Activated gamma-delta T cell treated with Interleukin-2 at 50 U/mL for 16 hours (primary cell): ENCODE data around the gene IGF2BP2.

ENCODE experiments used
- DNase-seq: peaks from one replicate; pipeline ENCODE4 v3.0.0-alpha.2; 2020

Gene IGF2BP2

DNA sequence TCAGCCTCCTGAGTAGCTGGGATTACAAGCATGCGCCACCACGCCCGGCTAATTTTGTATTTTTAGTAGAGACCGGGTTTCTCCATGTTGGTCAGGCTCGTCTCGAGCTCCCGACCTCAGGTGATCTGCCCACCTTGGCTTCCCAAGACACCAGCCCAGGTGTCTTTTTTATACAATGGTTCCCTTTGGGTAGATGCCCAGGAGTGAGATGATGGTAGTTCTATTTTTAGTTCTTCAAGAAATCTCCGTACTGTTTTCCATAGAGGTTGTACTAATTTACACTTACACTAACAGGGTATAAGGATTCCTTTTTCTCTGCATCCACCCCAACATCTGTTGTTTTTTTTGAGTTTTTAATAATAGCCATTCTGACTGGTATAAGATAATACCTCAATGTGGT, 94.3 kb downstream of the IGF2BP2 start:
- DNase-seq: no peak

DNA sequence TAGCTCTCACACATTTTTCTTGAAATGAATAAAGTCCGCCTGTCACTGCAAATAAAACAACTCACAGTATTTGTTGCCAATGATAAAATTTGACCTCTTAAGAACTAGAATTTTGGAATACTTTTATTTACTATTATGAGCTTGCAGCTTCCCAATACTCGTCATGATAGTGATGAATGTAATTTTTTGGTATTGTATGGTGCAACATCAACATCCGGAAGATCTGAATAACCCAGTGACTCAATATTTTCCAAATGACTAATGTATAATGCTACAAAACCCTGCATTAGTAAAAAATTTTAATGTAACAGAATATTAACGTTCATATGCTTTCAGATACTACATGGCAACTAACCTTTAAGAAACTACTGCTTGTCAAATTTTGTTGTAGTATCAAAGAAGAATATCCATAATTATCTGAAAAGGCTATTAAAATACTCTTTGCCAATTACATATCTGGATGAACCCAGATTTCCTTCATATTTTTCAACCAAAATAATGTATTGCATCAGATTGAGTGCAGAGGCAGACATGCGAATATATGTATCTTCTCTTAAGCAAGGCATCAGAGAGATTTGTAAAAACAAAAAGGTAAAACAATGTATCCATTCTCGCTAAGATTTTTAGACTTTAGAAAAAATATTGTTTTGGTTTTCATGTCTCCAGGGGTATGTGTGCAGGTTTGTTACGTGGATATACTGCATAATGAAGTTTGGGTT, 95.3 kb downstream of the IGF2BP2 start:
- DNase-seq: no peak

DNA sequence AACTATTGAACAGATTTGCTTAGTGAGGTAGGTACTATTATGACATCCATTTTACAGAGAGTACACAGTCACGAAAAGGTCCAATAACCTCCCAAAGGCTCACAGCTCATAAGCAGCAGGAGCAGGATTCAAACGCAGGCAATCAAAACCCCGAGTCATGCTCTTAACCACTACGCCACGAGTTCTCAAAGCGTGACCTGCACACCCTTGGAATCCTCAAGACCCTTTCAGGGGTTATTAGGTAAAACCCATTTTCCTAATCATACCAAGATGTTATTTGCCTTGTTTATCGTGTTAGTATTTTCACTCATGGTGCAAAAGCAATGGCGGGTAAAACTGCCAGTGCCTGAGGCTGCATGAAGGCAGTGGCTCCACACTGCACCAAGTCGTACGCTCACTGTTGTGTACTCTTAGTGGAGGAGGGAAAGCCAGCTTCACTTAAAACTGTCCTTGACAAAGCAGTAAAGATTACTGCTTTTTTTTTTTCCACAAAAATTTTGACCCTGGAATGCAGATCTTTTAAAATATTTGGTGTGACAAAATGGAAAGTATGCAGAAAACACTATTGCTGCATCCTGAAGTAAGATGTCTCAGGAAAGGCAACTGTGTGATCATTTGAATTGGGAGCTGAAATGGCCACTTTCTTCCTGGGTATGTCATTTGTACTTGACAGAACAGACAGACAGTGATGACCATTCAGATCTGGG, 96.1 kb downstream of the IGF2BP2 start:
- DNase-seq: no peak

GRCh38 chr3:185727873-185728272, 97.0 kb downstream of the IGF2BP2 start:
- no peak for DNase-seq

DNA sequence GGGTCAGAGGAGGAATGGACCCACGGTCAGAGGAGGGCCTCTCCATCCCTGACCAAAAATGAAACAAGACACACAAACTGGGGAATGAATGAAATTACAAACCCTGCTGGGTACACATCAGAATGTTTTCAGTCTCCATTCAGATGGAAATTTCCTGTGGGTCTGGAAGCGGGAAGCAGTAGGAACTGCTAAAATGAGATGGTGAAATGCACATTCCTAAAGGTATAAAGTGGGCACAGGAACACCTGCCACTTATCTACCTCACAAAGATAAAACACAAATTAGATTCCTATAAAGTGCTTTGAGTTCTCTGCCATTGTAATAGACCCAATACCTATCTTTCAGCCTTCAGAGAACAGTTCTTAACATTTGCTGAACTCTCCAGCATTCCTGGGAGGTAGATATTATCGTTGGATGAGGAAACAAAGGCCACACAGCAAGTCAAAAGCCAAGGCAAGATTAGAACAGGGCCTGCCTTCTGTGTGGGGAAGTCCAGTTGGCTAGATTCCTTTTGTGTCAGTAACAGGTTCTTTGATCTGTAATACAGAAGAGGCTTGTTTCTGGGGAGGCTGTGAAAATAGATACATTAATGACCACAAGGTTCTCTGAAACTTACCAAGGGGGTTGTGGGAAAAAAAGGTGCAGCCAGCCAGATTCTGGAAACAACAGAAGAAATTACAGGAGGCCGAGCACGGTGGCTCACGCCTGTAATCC, 98.4 kb downstream of the IGF2BP2 start:
- DNase-seq: no peak

DNA sequence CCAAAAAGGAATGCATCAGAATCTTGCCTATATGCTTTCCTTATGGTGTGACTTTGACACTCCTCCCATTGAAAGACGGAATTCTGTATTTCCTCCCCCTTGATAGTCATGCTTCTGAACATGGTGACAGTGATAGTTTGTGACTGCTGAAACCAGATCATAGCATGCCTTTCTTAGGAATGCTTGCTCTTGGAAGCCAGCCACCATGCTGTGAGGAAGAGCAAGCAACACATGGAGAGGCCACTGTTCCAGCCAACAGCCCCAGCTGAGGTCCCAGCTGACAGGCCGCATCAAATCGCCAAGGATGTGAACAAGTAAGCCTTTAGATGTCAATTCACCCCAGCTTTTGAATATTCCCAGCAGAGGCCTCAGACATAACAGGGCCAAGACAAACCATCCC, 100.1 kb downstream of the IGF2BP2 start:
- no peak for DNase-seq

DNA sequence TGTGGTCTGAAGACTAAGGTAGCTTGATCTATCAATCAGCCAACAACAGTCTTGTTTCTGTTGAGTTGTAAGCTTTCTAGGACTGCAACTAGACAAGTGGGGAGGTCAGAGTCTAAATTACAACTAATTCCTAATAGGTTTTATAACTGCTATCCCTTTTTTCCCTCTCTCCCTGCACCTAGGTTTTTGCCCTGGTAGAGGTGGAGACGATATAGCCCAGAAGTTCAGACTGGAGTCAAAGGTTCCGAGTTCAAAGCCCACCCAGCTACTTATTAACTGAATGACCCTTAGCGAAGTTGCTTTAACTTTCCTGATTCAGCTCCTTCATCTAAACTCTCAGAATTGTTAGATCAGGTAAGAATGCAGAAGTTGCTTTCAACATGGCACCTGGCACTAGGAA, 100.6 kb downstream of the IGF2BP2 start:
- no peak for DNase-seq

DNA sequence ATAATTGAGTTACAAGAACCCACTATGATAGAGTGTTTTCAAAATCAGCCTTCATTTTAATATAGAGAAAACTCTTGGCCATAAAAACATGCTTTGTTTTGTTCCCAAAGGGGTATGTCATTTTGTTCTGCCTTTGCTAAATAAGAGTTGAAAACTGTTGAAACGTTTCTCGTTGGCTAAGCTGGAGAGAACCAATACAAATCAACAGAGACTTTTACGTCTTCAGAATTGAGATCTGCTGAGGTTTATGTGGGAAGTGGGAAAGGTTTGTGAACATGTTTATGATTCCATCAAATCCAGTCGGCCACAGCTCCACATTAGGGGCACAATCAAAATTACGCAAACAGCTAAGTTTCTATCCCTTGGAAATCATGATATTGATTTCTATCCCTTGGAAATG, 102.0 kb downstream of the IGF2BP2 start:
- DNase-seq: no peak

DNA sequence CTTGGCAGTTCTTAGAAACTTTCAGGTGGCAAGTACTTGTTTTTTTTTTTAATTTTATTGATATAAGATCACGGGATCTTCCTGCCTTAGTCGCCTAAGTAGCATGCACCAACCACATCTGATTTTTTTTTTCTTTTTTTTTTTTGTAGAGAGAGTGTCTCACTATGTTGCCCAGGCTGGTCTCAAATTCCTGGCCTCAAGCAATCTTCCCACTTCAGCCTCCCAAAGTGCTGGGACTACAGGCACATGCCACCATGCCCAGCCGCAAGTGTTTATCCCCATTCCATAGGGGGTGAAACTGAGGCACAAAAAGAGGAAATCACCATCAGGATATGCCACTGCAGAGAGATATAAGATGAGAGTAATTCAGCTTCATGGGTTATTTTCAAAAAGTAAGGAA, 102.9 kb downstream of the IGF2BP2 start:
- DNase-seq: no peak

- no peak for DNase-seq
Measured at GRCh38 chr3:185720326-185720725, 104.5 kb downstream of the IGF2BP2 start.

GRCh38 chr3:185718736-185719593, 105.9 kb downstream of the IGF2BP2 start:
- no peak for DNase-seq

GRCh38 chr3:185717627-185718402, 107.0 kb downstream of the IGF2BP2 start:
- DNase-seq: no peak

DNA sequence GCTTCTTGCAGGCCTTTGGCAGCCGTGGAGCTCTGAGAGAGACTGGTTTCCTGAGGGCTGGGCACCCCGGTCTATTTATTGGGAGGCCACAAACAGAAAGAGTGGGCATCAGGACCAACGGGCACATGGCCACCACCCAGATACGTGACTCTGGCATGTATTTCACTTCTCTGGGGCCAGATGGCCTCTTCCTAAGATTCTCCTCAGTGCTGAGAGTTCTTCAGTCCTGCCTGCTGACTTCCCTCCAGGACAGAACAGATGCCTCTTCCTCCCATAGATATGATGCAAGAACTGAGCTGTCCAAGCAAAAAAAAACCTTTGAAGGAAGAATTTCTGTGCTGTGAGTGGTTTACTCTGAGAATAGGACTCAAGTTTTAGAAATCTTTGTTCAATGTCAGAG, 107.7 kb downstream of the IGF2BP2 start:
- DNase-seq: no peak

GRCh38 chr3:185716436-185717108, 108.3 kb downstream of the IGF2BP2 start:
- DNase-seq: no peak

DNA sequence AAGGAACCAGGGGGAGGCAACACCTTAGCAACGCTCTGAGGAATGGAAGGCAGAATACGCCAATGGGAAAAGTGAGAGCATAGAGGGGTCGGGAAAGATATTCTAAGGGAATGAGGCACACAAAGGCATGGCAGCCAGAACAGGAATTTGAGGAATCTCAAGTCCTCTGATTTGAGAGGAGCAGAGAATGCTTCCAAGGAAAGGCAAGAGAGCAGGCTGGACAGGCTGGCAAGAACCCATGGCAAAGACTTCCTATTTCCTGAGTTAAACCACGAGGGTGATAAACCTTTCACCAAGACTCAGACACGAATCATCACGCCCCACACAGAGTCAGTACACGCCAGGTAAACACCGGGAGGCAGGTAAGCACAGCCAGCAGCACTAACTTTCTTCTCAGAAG, 109.8 kb downstream of the IGF2BP2 start:
- DNase-seq: no peak

DNA sequence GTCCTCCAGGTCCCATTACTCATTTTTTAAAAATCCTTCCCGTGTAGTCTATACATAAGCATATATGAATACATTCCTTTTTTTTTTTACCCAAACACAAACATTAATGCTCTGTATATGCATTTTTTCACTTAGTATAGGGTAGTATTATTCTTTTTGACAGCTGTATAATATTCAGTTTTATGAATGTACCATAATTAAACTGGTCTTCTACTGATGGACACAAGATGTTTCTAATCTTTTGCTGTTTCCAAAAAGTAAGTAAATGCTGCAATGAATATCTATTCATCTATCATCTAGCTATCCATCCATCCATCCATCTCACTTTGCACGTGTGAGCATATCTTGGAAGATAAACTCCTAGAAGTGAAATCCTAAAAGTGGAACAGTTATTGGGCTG, 110.8 kb downstream of the IGF2BP2 start:
- DNase-seq: no peak

GRCh38 chr3:185713015-185713414, 111.8 kb downstream of the IGF2BP2 start:
- DNase-seq: no peak

GRCh38 chr3:185712337-185712736, 112.5 kb downstream of the IGF2BP2 start:
- DNase-seq: no peak

- no peak for DNase-seq
Measured at GRCh38 chr3:185711255-185711870, 113.5 kb downstream of the IGF2BP2 start.

DNA sequence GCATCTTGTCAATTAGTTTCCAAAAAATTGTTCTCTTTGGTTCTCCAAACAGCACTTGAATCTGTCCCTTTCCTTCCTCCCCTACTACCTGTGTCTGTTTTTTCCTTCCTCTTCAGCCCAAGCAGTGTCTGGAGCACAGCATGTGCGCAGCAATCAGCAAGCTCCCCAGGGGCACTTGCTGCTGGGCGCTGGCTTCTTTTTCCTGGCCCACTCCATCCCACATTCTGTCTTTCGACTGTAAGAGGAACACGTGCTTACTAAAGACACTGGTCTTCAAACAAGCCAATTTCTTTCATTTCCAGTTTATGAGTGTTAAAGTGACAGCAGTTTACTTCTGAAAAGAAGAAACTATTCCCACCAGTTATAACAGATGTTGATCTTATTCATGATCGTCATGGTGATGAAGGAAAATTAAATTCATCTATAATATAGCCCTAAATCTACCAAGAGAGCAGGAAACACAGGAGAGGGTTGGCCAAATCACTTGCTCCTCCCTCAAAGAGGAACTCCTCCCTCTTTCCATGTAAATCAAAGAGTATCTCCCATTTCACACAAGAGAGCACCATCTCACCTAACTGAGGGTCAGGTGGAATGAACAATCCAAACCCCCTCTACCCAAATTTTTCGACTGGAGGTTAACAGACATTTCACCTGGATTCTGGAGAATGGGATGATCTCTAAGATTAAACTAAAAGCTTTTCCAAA, 115.4 kb downstream of the IGF2BP2 start:
- no peak for DNase-seq

DNA sequence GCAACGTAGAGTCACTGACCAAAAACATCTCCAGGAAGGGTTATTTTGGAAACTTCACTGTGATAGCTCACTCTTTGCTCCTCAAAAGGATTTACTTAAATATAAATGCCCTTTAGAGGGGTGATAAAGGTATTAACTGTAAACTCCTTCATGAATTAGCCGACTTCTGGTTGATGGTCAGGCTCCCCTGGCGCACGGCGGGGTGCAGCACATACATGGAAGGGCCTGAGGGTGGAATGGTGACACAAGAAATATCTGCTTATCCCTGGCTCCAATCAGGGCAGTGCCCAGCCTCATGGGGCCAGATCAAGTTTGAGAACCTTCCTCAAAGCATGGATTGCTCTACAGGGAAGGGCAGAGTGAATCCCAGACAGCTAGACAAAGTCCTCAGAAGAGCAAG, 116.5 kb downstream of the IGF2BP2 start:
- DNase-seq: no peak
